ENCODE results near the gene GMIP.

DNA sequence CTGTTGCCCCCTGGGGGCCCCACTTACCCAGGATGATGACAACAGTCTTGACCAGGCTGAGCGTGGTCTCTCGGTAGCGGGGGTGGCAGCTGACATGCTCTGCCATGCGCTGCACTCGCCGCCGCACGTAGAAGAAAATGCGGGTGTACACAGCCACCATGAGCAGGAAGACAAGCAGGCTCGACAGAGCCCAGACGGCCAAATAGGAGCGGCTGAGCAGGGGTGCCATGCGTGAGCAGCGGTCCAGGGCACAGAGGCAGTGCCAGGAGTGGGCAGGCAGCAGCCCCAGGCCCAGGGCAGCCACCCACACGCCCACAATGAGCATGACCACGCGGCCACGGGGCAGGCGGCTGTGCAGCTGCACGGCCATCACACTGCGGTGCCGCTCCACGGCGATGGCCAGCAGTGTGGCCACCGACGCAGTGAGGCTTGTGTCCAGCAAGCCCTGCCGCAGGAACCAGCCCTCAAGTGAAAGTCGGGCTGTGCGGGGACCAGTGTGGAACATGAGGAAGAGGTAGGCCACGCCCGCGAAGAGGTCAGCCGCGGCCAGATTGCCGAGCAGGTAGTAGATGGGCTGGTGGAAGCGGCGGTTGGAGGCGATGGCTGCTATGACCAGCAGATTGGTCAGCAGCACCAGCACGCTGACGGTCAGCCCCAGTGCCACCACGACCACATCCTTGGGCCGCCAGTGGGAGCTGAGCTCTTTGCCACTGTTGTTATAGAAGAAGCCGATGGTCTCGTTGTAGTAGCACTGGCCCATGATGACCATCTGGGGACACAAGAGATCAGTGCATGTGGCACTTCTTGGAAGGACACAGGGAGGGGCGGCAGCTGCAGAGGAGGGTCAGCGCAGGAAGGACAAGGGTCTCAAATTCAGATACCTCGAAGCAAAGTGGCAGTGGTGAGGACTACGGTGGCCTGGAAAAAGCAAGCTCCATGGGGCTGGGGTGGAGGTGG lies 16.7 kb downstream of the GMIP start:
- no peak for TF ChIP-seq EZH2 (IDR thresholded peaks at IDR 0.05; ENCODE audit: borderline replicate concordance, low read depth, low read length, severe bottlenecking)
- TF ChIP-seq POLR2AphosphoS5 (IDR thresholded peaks at IDR 0.05; ENCODE audit: insufficient read depth, low read depth, low read length), result no peak
- TF ChIP-seq, protein P1, sequence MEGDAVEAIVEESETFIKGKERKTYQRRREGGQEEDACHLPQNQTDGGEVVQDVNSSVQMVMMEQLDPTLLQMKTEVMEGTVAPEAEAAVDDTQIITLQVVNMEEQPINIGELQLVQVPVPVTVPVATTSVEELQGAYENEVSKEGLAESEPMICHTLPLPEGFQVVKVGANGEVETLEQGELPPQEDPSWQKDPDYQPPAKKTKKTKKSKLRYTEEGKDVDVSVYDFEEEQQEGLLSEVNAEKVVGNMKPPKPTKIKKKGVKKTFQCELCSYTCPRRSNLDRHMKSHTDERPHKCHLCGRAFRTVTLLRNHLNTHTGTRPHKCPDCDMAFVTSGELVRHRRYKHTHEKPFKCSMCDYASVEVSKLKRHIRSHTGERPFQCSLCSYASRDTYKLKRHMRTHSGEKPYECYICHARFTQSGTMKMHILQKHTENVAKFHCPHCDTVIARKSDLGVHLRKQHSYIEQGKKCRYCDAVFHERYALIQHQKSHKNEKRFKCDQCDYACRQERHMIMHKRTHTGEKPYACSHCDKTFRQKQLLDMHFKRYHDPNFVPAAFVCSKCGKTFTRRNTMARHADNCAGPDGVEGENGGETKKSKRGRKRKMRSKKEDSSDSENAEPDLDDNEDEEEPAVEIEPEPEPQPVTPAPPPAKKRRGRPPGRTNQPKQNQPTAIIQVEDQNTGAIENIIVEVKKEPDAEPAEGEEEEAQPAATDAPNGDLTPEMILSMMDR (IDR thresholded peaks at IDR 0.05; ENCODE audit: extremely low read depth in 1 of 2, insufficient read depth in 1 of 2, low read depth in 1 of 2, low read length in 2 of 2), result no peak
- no peak for TF ChIP-seq POLR2A (IDR thresholded peaks at IDR 0.05; ENCODE audit: low read depth, low read length)

Measured in endothelial cell of umbilical vein (primary cell).